ENCODE measurements around the gene NEMP2. TPM values are rescaled to one million over a fixed set of nuclear protein-coding genes. Genes with fewer than 3 reads are reported as not detected.

The NEMP2 gene
- polyA plus RNA-seq, 2 of the 4 experiments (the other 2 are of a cell fraction), result 7.1 to 22.0 TPM

- Histone ChIP-seq H3K9me3 (peaks cover 24% of the 10 kb centered on the region), H3K27ac (peak overlapping the region; percentile 93 to 97), H3K4me1 (peaks cover 22% of the 10 kb centered on the region), H3K4me2 (peak overlapping the region; percentile 92), H3K4me3 (peak overlapping the region; percentile 60)
- ATAC-seq (no peak; a peak in 1 of 6 replicates), FAIRE-seq (no peak), DNase-seq (ENCODE audit: low read depth in 1 of 2, low spot score in 1 of 2) (no peak)
- CTCF ChIA-PET, result no interaction called here
- POLR2A ChIA-PET, result interaction anchor here (0.9 to 1.8 kb wide), 4 partner anchors 39 to 115 kb away, joined by 3 to 6 read pairs (median 3); partner anchors contain the start of gene NAB1
- WGBS (ENCODE audit: missing lambda C conversion rate), result 4% methylated on average over 7 of the region's 7 CpGs
- no peak for TF ChIP-seq SREBF2 (IDR thresholded peaks at IDR 0.05)
- TF ChIP-seq MYC (IDR thresholded peaks at IDR 0.05; ENCODE audit: borderline replicate concordance, low read length), result no peak
- TF ChIP-seq TFCP2L1 (CRISPR knock-in tag; IDR thresholded peaks at IDR 0.05), result no peak
- TF ChIP-seq HEYL (CRISPR knock-in tag; IDR thresholded peaks at IDR 0.05), result 0 out of 2 replicates have a peak, but pooled peaks have one; percentile 13
- TF ChIP-seq, protein P1, sequence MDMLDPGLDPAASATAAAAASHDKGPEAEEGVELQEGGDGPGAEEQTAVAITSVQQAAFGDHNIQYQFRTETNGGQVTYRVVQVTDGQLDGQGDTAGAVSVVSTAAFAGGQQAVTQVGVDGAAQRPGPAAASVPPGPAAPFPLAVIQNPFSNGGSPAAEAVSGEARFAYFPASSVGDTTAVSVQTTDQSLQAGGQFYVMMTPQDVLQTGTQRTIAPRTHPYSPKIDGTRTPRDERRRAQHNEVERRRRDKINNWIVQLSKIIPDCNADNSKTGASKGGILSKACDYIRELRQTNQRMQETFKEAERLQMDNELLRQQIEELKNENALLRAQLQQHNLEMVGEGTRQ (IDR thresholded peaks at IDR 0.05), result no peak
- TF ChIP-seq EHMT2 (IDR thresholded peaks at IDR 0.05; ENCODE audit: low read depth), result no peak
- TF ChIP-seq, protein P2, sequence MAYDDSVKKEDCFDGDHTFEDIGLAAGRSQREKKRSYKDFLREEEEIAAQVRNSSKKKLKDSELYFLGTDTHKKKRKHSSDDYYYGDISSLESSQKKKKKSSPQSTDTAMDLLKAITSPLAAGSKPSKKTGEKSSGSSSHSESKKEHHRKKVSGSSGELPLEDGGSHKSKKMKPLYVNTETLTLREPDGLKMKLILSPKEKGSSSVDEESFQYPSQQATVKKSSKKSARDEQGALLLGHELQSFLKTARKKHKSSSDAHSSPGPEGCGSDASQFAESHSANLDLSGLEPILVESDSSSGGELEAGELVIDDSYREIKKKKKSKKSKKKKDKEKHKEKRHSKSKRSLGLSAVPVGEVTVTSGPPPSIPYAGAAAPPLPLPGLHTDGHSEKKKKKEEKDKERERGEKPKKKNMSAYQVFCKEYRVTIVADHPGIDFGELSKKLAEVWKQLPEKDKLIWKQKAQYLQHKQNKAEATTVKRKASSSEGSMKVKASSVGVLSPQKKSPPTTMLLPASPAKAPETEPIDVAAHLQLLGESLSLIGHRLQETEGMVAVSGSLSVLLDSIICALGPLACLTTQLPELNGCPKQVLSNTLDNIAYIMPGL (CRISPR knock-in tag; IDR thresholded peaks at IDR 0.05; ENCODE audit: borderline replicate concordance), result no peak
Observed at GRCh38 chr2:190535121-190535439, 558 bp upstream of the NEMP2 start.

DNA sequence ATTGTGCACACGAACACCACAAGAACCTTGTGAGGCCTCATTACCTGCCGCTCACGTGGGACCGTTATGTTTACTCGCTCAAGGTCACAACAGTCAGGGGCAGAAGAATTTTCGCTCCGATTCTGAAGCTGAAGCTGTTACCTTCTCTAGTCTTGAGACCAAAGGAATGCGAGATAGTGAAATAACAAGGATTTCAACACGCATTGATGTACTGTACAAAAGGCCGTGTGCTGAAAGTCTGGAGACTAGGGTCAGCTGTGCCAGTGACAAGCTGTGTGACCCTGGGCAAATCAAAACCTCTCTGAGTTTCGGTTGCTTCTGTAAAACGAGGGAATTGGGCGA is 583 bp downstream of the NEMP2 start:
- FAIRE-seq (no peak), ATAC-seq (peak; percentile 20 to 31; a peak in 4 of 6 replicates), DNase-seq (ENCODE audit: low read depth in 1 of 2, low spot score in 1 of 2) (peak in 1 of 2 experiments; percentile 10)
- peaks cover 34% of the 10 kb centered on the region for H3K4me1 ChIP-seq
- CTCF ChIA-PET, result interaction anchor here (0.6 to 1.1 kb wide), 4 partner anchors 30 to 773 kb away, joined by 3 to 4 read pairs (median 3); no protein-coding TSS in a partner anchor
- peaks cover 13% of the 10 kb centered on the region for H3K9me3 ChIP-seq
- peak; percentile 81 for TF ChIP-seq ZFP36 (IDR thresholded peaks at IDR 0.05; ENCODE audit: borderline replicate concordance, partially characterized antibody)
- TF ChIP-seq EHF (CRISPR knock-in tag; IDR thresholded peaks at IDR 0.05), result no peak
- no peak for TF ChIP-seq MAFK (IDR thresholded peaks at IDR 0.05; ENCODE audit: partially characterized antibody)
- TF ChIP-seq NR3C1 (IDR thresholded peaks at IDR 0.05), result no peak
- TF ChIP-seq HDAC2 (IDR thresholded peaks at IDR 0.05), result no peak
- TF ChIP-seq KDM1A (IDR thresholded peaks at IDR 0.05; ENCODE audit: low read depth), result peak; percentile 67; the same call in 1 of the 2 replicates
- TF ChIP-seq RFX5 (IDR thresholded peaks at IDR 0.05), result no peak
- no peak for TF ChIP-seq BHLHE40 (IDR thresholded peaks at IDR 0.05; ENCODE audit: low read depth, low read length)
- TF ChIP-seq ZC3H11A (IDR thresholded peaks at IDR 0.05), result no peak
- TF ChIP-seq CBX8 (IDR thresholded peaks at IDR 0.05), result no peak
- no peak for TF ChIP-seq E2F6 (IDR thresholded peaks at IDR 0.05; ENCODE audit: borderline replicate concordance, low read depth)
- WGBS (ENCODE audit: missing lambda C conversion rate), result 14% methylated on average over 13 of the region's 13 CpGs
- H3K27ac ChIP-seq, result peak overlapping the region; percentile 93 to 97
- POLR2A ChIA-PET, result interaction anchor here (1.1 to 1.8 kb wide), 3 partner anchors 40 to 115 kb away, joined by 3 to 6 read pairs (median 3); partner anchors contain the start of gene NAB1
- H3K4me3 ChIP-seq, result peak overlapping the region; percentile 60
- peak overlapping the region; percentile 92 for H3K4me2 ChIP-seq

DNA sequence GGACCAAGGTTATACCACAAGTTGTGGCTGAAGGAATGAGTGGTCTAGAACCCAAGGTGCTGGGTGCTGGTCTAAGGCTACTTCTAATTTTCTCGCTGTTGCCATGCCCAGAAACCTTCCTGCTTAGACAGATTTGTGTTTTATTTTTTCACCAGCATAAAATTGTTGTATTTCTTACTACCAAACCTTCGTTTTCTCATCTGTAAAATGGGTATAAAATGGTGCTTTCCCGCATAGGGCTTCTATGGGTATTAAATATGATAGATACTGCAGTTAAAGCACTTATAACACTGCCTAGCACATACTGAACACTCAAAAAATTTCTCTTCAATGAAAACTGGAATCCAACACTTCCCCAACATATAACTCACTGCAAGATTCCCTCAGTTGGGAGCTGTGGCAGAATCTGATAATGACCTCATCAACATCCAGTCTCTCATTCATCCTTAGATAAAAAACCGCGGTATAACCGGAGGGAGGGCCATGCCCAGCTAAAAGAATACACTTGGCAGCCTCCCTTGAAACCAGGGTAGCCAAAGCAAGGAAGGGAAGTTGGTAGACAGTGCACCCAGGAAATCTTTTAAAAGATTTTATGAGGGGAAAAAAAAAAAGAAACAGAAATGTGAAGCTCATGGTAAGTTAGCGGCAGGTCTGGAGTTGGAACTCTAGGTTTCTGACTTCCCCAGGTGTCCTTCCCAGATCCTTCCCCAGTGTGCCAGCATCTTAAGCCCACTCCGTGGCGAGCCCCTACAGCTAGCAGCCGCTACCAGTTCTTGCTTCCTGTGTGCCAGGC is 1.2 kb downstream of the NEMP2 start:
- POLR2A ChIA-PET, result interaction anchor here (1.4 to 1.8 kb wide), 2 partner anchors 40 to 45 kb away, joined by 3 to 6 read pairs; no protein-coding TSS in a partner anchor
- peaks cover 8% of the 10 kb centered on the region; the same call in 2 of the 3 replicates for H3K9me3 ChIP-seq
- peak overlapping the region; percentile 60 for H3K4me3 ChIP-seq
- WGBS (ENCODE audit: missing lambda C conversion rate), result 94% methylated on average over 10 of the region's 10 CpGs
- peak overlapping the region; percentile 93 to 97 for H3K27ac ChIP-seq
- 0 out of 6 replicates have a peak, but pooled peaks of 1 of the 2 experiments have one; percentile 2 for ATAC-seq
- no peak for DNase-seq (ENCODE audit: low read depth in 1 of 2, low spot score in 1 of 2)
- H3K4me1 ChIP-seq, result peaks cover 39% of the 10 kb centered on the region
- CTCF ChIA-PET, result interaction anchor here (0.6 to 1.1 kb wide), 4 partner anchors 30 to 772 kb away, joined by 3 to 4 read pairs (median 3); no protein-coding TSS in a partner anchor
- no peak for FAIRE-seq
- H3K4me2 ChIP-seq, result peak overlapping the region; percentile 92
- no peak for TF ChIP-seq TP53 (CRISPR knock-in tag; IDR thresholded peaks at IDR 0.05)
- no peak for TF ChIP-seq HOXB13 (CRISPR knock-in tag; IDR thresholded peaks at IDR 0.05; ENCODE audit: low read depth)
- TF ChIP-seq HEYL (CRISPR knock-in tag; IDR thresholded peaks at IDR 0.05), result no peak
- 0 out of 2 replicates have a peak, but pooled peaks have one; percentile 38 for TF ChIP-seq CHD4 (IDR thresholded peaks at IDR 0.05; ENCODE audit: borderline replicate concordance)
- no peak for TF ChIP-seq EHF (CRISPR knock-in tag; IDR thresholded peaks at IDR 0.05)
- no peak for TF ChIP-seq PHF8 (IDR thresholded peaks at IDR 0.05; ENCODE audit: borderline replicate concordance, low read depth)
- no peak for TF ChIP-seq FOSB (CRISPR knock-in tag; IDR thresholded peaks at IDR 0.05)
- no peak for TF ChIP-seq BHLHE40 (IDR thresholded peaks at IDR 0.05; ENCODE audit: low read depth, low read length)
- no peak for TF ChIP-seq POLR2A (IDR thresholded peaks at IDR 0.05; ENCODE audit: low read length)
- no peak for TF ChIP-seq HOXA7 (CRISPR knock-in tag; IDR thresholded peaks at IDR 0.05)
- TF ChIP-seq ZFP36 (IDR thresholded peaks at IDR 0.05; ENCODE audit: borderline replicate concordance, partially characterized antibody), result no peak
- no peak for TF ChIP-seq KDM5A (IDR thresholded peaks at IDR 0.05)
- peak; percentile 90; the same call in 1 of the 2 replicates for TF ChIP-seq KDM1A (IDR thresholded peaks at IDR 0.05; ENCODE audit: low read depth)
- TF ChIP-seq MAFK (IDR thresholded peaks at IDR 0.05; ENCODE audit: partially characterized antibody), result no peak
- no peak for TF ChIP-seq NFE2L2 (conservative IDR thresholded peaks at IDR 0.05; ENCODE audit: low read length)
- no peak for TF ChIP-seq CHD2 (IDR thresholded peaks at IDR 0.05; ENCODE audit: low read length, partially characterized antibody)
- TF ChIP-seq CBX2 (IDR thresholded peaks at IDR 0.05; ENCODE audit: borderline replicate concordance, low read depth), result no peak
- peak; percentile 64; the same call in 1 of the 2 replicates for TF ChIP-seq RCOR1 (IDR thresholded peaks at IDR 0.05; ENCODE audit: low read depth, low read length)
- 0 out of 2 replicates have a peak, but pooled peaks have one; percentile 64 for TF ChIP-seq HDAC2 (IDR thresholded peaks at IDR 0.05)

Data from A549 (cell line).